ENCODE results near the gene MAS1L.

DNA sequence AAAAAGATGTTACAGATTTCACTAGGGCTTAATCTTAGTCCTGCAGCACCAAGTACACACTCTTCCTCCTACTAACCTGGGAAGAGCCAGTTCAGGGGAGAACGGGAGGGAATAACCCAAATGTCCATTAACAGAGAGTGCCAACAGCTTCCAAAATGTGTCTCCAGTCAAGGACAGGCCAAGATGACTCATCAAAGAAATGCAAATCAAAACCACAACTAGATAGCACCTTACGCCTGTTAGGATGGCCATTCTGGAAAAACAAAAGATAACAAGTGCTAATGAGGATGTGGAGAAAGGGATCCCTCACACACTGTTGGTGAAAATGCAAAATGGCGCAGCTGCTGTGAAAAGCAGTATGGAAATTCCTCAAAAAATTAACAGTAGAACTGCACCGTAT lies 3.8 kb upstream of the MAS1L start:
- TF ChIP-seq ZNF18 (tag by site-specific recombination; IDR thresholded peaks at IDR 0.05) (no peak), GLI2 (tag by site-specific recombination; IDR thresholded peaks at IDR 0.05; ENCODE audit: borderline replicate concordance, low read depth) (no peak)
- TF ChIP-seq, protein P1, sequence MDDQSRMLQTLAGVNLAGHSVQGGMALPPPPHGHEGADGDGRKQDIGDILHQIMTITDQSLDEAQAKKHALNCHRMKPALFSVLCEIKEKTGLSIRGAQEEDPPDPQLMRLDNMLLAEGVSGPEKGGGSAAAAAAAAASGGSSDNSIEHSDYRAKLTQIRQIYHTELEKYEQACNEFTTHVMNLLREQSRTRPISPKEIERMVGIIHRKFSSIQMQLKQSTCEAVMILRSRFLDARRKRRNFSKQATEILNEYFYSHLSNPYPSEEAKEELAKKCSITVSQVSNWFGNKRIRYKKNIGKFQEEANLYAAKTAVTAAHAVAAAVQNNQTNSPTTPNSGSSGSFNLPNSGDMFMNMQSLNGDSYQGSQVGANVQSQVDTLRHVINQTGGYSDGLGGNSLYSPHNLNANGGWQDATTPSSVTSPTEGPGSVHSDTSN (CRISPR knock-in tag; IDR thresholded peaks at IDR 0.05) = no peak
- TF ChIP-seq, protein P2, sequence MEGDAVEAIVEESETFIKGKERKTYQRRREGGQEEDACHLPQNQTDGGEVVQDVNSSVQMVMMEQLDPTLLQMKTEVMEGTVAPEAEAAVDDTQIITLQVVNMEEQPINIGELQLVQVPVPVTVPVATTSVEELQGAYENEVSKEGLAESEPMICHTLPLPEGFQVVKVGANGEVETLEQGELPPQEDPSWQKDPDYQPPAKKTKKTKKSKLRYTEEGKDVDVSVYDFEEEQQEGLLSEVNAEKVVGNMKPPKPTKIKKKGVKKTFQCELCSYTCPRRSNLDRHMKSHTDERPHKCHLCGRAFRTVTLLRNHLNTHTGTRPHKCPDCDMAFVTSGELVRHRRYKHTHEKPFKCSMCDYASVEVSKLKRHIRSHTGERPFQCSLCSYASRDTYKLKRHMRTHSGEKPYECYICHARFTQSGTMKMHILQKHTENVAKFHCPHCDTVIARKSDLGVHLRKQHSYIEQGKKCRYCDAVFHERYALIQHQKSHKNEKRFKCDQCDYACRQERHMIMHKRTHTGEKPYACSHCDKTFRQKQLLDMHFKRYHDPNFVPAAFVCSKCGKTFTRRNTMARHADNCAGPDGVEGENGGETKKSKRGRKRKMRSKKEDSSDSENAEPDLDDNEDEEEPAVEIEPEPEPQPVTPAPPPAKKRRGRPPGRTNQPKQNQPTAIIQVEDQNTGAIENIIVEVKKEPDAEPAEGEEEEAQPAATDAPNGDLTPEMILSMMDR (tag by site-specific recombination; IDR thresholded peaks at IDR 0.05) = no peak
- TF ChIP-seq, protein P3, sequence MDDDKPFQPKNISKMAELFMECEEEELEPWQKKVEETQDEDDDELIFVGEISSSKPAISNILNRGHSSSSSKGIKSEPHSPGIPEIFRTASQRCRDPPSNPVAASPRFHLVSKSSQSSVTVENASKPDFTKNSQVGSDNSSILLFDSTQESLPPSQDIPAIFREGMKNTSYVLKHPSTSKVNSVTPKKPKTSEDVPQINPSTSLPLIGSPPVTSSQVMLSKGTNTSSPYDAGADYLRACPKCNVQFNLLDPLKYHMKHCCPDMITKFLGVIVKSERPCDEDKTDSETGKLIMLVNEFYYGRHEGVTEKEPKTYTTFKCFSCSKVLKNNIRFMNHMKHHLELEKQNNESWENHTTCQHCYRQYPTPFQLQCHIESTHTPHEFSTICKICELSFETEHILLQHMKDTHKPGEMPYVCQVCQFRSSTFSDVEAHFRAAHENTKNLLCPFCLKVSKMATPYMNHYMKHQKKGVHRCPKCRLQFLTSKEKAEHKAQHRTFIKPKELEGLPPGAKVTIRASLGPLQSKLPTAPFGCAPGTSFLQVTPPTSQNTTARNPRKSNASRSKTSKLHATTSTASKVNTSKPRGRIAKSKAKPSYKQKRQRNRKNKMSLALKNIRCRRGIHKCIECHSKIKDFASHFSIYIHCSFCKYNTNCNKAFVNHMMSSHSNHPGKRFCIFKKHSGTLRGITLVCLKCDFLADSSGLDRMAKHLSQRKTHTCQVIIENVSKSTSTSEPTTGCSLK (tag by site-specific recombination; IDR thresholded peaks at IDR 0.05) = no peak
- TF ChIP-seq, protein P4, sequence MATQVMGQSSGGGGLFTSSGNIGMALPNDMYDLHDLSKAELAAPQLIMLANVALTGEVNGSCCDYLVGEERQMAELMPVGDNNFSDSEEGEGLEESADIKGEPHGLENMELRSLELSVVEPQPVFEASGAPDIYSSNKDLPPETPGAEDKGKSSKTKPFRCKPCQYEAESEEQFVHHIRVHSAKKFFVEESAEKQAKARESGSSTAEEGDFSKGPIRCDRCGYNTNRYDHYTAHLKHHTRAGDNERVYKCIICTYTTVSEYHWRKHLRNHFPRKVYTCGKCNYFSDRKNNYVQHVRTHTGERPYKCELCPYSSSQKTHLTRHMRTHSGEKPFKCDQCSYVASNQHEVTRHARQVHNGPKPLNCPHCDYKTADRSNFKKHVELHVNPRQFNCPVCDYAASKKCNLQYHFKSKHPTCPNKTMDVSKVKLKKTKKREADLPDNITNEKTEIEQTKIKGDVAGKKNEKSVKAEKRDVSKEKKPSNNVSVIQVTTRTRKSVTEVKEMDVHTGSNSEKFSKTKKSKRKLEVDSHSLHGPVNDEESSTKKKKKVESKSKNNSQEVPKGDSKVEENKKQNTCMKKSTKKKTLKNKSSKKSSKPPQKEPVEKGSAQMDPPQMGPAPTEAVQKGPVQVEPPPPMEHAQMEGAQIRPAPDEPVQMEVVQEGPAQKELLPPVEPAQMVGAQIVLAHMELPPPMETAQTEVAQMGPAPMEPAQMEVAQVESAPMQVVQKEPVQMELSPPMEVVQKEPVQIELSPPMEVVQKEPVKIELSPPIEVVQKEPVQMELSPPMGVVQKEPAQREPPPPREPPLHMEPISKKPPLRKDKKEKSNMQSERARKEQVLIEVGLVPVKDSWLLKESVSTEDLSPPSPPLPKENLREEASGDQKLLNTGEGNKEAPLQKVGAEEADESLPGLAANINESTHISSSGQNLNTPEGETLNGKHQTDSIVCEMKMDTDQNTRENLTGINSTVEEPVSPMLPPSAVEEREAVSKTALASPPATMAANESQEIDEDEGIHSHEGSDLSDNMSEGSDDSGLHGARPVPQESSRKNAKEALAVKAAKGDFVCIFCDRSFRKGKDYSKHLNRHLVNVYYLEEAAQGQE (tag by site-specific recombination; IDR thresholded peaks at IDR 0.05) = no peak
- TF ChIP-seq, protein P5, sequence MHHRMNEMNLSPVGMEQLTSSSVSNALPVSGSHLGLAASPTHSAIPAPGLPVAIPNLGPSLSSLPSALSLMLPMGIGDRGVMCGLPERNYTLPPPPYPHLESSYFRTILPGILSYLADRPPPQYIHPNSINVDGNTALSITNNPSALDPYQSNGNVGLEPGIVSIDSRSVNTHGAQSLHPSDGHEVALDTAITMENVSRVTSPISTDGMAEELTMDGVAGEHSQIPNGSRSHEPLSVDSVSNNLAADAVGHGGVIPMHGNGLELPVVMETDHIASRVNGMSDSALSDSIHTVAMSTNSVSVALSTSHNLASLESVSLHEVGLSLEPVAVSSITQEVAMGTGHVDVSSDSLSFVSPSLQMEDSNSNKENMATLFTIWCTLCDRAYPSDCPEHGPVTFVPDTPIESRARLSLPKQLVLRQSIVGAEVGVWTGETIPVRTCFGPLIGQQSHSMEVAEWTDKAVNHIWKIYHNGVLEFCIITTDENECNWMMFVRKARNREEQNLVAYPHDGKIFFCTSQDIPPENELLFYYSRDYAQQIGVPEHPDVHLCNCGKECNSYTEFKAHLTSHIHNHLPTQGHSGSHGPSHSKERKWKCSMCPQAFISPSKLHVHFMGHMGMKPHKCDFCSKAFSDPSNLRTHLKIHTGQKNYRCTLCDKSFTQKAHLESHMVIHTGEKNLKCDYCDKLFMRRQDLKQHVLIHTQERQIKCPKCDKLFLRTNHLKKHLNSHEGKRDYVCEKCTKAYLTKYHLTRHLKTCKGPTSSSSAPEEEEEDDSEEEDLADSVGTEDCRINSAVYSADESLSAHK (tag by site-specific recombination; IDR thresholded peaks at IDR 0.05) = no peak
